ENCODE results near the gene ZNG1A.
"Not testable (repeated sequence)": the region's sequence is repeated elsewhere in the genome, so short reads cannot be mapped to it uniquely, and the experiment has no call there.

DNA sequence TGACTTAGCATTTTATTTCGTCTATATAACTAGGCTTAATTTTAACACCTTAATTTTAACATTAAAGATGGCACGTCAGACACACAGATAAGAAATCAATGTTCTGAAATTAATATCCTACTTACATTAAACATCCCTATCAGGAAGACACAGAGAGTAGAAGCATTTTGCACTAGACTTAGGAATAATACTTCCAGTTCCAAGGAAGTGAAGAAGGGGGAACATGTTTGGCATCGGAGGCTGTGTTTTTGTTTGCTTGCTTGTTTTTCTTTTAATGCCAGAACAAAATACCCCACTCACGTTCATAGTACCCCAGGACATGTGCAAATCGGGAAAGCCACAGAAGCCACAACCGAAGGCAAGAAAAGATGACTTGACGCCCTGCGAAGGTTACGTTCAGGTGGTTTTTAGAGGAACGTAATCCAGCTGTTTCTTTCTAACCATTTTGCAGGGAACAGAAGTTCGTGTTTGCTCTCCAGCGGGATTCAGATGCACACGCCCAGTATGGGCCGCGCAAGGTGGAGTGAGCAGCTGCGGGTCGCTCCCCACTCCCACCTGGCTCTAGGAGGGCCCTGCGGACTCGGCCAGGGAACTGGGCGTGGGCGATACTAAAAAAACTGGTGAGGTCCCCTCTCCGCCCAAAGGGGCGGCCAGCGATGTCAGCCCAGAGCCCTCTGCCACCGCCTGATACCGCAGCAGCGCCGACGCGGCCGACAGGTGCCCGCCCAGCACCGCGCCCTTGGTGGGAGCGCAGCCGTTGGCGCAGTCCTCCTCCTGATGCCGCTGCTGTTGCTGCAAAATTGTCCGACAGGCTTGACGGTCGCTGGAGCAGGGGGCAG lies 62.4 kb downstream of the ZNG1A start:
- not testable (repeated sequence) for TF ChIP-seq POLR2A (IDR thresholded peaks at IDR 0.05; ENCODE audit: low read length); GATA1 (IDR thresholded peaks at IDR 0.05; ENCODE audit: low read depth, low read length)
